ENCODE data around the gene ACTR8. TPM values are rescaled to one million over a fixed set of nuclear protein-coding genes. Genes with fewer than 3 reads are reported as not detected.
A peak's percentile ranks its signal among the peaks of the same experiment; 100 is the strongest.

ACTR8 gene
- total RNA-seq, 3 donors from 2014 or later = 20.0 to 29.0 (median 22.6) TPM

GRCh38 chr3:53833700-53834099, 48.3 kb downstream of the ACTR8 start:
- Histone ChIP-seq H3K27me3 (no peaks in the 10 kb centered on the region), H3K4me3 (no peak overlapping the region), H3K27ac (no peak overlapping the region), H3K9me3 (no peaks in the 10 kb centered on the region), H3K36me3 (no peaks in the 10 kb centered on the region), H3K4me1 (no peaks in the 10 kb centered on the region)
- no peak for TF ChIP-seq POLR2AphosphoS5 (IDR thresholded peaks at IDR 0.05)
- no peak for TF ChIP-seq POLR2A (IDR thresholded peaks at IDR 0.05)
- no peak for TF ChIP-seq CTCF (IDR thresholded peaks at IDR 0.05)
- intact Hi-C loops (cut with DNase I; ENCODE audit: low total_unique reads) = no loop called here
- no peak for DNase-seq (ENCODE audit: low spot score in 2 of 2)

- H3K4me3 ChIP-seq = no peak overlapping the region
- no peak for DNase-seq (ENCODE audit: low spot score in 2 of 2)
- no peaks in the 10 kb centered on the region for H3K36me3 ChIP-seq
- no peaks in the 10 kb centered on the region for H3K9me3 ChIP-seq
- H3K4me1 ChIP-seq = no peaks in the 10 kb centered on the region
- no peak overlapping the region for H3K27ac ChIP-seq
- H3K27me3 ChIP-seq = no peaks in the 10 kb centered on the region
- intact Hi-C loops (cut with DNase I; ENCODE audit: low total_unique reads) = no loop called here
- no peak for TF ChIP-seq CTCF (IDR thresholded peaks at IDR 0.05)
Measured at GRCh38 chr3:53833053-53833645, 48.8 kb downstream of the ACTR8 start.

GRCh38 chr3:53830944-53831343, 51.0 kb downstream of the ACTR8 start:
- no peak for TF ChIP-seq POLR2AphosphoS5 (IDR thresholded peaks at IDR 0.05)
- no peak for DNase-seq (ENCODE audit: low spot score in 2 of 2)
- Histone ChIP-seq H3K4me1 (no peaks in the 10 kb centered on the region), H3K4me3 (no peak overlapping the region), H3K9me3 (no peaks in the 10 kb centered on the region), H3K27me3 (no peaks in the 10 kb centered on the region), H3K27ac (no peak overlapping the region), H3K36me3 (no peaks in the 10 kb centered on the region)
- intact Hi-C loops (cut with DNase I; ENCODE audit: low total_unique reads) = no loop called here

- no peaks in the 10 kb centered on the region for H3K27me3 ChIP-seq
- H3K36me3 ChIP-seq = no peaks in the 10 kb centered on the region
- no peak overlapping the region for H3K4me3 ChIP-seq
- H3K4me1 ChIP-seq = no peaks in the 10 kb centered on the region
- intact Hi-C loops (cut with DNase I; ENCODE audit: low total_unique reads) = no loop called here
- H3K27ac ChIP-seq = no peak overlapping the region
- TF ChIP-seq POLR2A (IDR thresholded peaks at IDR 0.05) = no peak
- TF ChIP-seq POLR2AphosphoS5 (IDR thresholded peaks at IDR 0.05) = no peak
- TF ChIP-seq CTCF (IDR thresholded peaks at IDR 0.05) = no peak
- DNase-seq (ENCODE audit: low spot score in 2 of 2) = no peak
- H3K9me3 ChIP-seq = no peaks in the 10 kb centered on the region
Measured at GRCh38 chr3:53829605-53830004, 52.3 kb downstream of the ACTR8 start.

- Histone ChIP-seq H3K27me3 (no peaks in the 10 kb centered on the region), H3K27ac (peak overlapping the region in 1 of 2 donors; percentile 17), H3K36me3 (no peaks in the 10 kb centered on the region), H3K4me3 (no peak overlapping the region), H3K4me1 (no peaks in the 10 kb centered on the region), H3K9me3 (no peaks in the 10 kb centered on the region)
- TF ChIP-seq POLR2AphosphoS5 (IDR thresholded peaks at IDR 0.05) (no peak), POLR2A (IDR thresholded peaks at IDR 0.05) (no peak), CTCF (IDR thresholded peaks at IDR 0.05) (no peak)
- no peak for DNase-seq (ENCODE audit: low spot score in 2 of 2)
- intact Hi-C loops (cut with DNase I; ENCODE audit: low total_unique reads) = no loop called here
Measured at GRCh38 chr3:53828581-53828980, 53.4 kb downstream of the ACTR8 start.

- H3K4me3 ChIP-seq = no peak overlapping the region
- no peaks in the 10 kb centered on the region for H3K36me3 ChIP-seq
- intact Hi-C loops (cut with DNase I; ENCODE audit: low total_unique reads) = no loop called here
- no peaks in the 10 kb centered on the region for H3K9me3 ChIP-seq
- H3K4me1 ChIP-seq = no peaks in the 10 kb centered on the region
- TF ChIP-seq POLR2AphosphoS5 (IDR thresholded peaks at IDR 0.05) = no peak
- no peak for TF ChIP-seq POLR2A (IDR thresholded peaks at IDR 0.05)
- no peak for TF ChIP-seq CTCF (IDR thresholded peaks at IDR 0.05)
- H3K27ac ChIP-seq = no peak overlapping the region
- no peak for DNase-seq (ENCODE audit: low spot score in 2 of 2)
- no peaks in the 10 kb centered on the region for H3K27me3 ChIP-seq
Measured at GRCh38 chr3:53826048-53826447, 55.9 kb downstream of the ACTR8 start.
